AG20443 (cell line): ENCODE measurements around the gene PARK7.
A peak's percentile ranks its signal among the peaks of the same experiment; 100 is the strongest.
"Not testable (repeated sequence)": the region's sequence is repeated elsewhere in the genome, so short reads cannot be mapped to it uniquely, and the experiment has no call there.

Source experiments
- DNase-seq: peaks from one replicate; pipeline ENCODE4 v3.0.0; 2012; ENCODE audit warnings: low spot score, mixed read lengths

PARK7 gene

GRCh38 chr1:7943251-7943650 lies 18.3 kb upstream of the PARK7 start:
- DNase-seq, result no peak

- DNase-seq, result peak; percentile 73
Observed at GRCh38 chr1:7948960-7949359, 12.6 kb upstream of the PARK7 start.

- not testable (repeated sequence) for DNase-seq
Observed at GRCh38 chr1:7952791-7953190, 8.7 kb upstream of the PARK7 start.

- DNase-seq, result peak; percentile 94
Observed at GRCh38 chr1:7953850-7954609, 7.5 kb upstream of the PARK7 start.

GRCh38 chr1:7954683-7955082 lies 6.8 kb upstream of the PARK7 start:
- no peak for DNase-seq

- peak; percentile 41 for DNase-seq
Observed at GRCh38 chr1:7956218-7957032, 5.1 kb upstream of the PARK7 start.

GRCh38 chr1:7960165-7960564 lies 1.3 kb upstream of the PARK7 start:
- DNase-seq, result no peak

- no peak for DNase-seq
Observed at GRCh38 chr1:7960867-7961215, 670 bp upstream of the PARK7 start.

GRCh38 chr1:7962014-7962335 lies 464 bp downstream of the PARK7 start:
- no peak for DNase-seq

GRCh38 chr1:7962636-7963377 lies 1.3 kb downstream of the PARK7 start:
- no peak for DNase-seq

GRCh38 chr1:7963378-7963730 lies 1.8 kb downstream of the PARK7 start:
- not testable (repeated sequence) for DNase-seq

GRCh38 chr1:7963841-7964240 lies 2.3 kb downstream of the PARK7 start:
- not testable (repeated sequence) for DNase-seq

- no peak for DNase-seq
Observed at GRCh38 chr1:7964476-7964875, 3.0 kb downstream of the PARK7 start.

- no peak for DNase-seq
Observed at GRCh38 chr1:7967196-7967595, 5.7 kb downstream of the PARK7 start.

GRCh38 chr1:7967651-7968050 lies 6.1 kb downstream of the PARK7 start:
- DNase-seq, result no peak

- no peak for DNase-seq
Observed at GRCh38 chr1:7970246-7970645, 8.7 kb downstream of the PARK7 start.

GRCh38 chr1:7971024-7971423 lies 9.5 kb downstream of the PARK7 start:
- no peak for DNase-seq

GRCh38 chr1:7972285-7972684 lies 10.8 kb downstream of the PARK7 start:
- no peak for DNase-seq

GRCh38 chr1:7973086-7973485 lies 11.6 kb downstream of the PARK7 start:
- no peak for DNase-seq

GRCh38 chr1:7975212-7975865 lies 13.8 kb downstream of the PARK7 start:
- peak; percentile 89 for DNase-seq

GRCh38 chr1:7980984-7981383 lies 19.5 kb downstream of the PARK7 start:
- DNase-seq, result no peak

GRCh38 chr1:7983086-7983778 lies 21.7 kb downstream of the PARK7 start:
- no peak for DNase-seq
